B cell (primary cell): ENCODE data around the gene APOC1. TPM values are rescaled to one million over a fixed set of nuclear protein-coding genes. Genes with fewer than 3 reads are reported as not detected.

Source experiments
- ATAC-seq: fragments of 200-7000 bp; cut with Tn5 transposase; one replicate; pipeline ENCODE4 v1.10.0; 2021; ENCODE audit warnings: low read depth, mild to moderate bottlenecking, moderate number of reproducible peaks, moderate library complexity
- CTCF ChIA-PET: fragments of 350-600 bp; sonication (Branson Sonifier 250); formaldehyde crosslinking; loops from one replicate; lab custom pipeline; 2021; ENCODE audit warnings: antibody characterized with exemption, inconsistent platforms; lab: Charles Lee
- POLR2A ChIA-PET: fragments of 350-600 bp; sonication (Branson Sonifier 250); formaldehyde crosslinking; loops from one replicate; lab custom pipeline; 2021; ENCODE audit warnings: antibody characterized with exemption; lab: Charles Lee
- DNase-seq: peaks from one replicate; pipeline ENCODE4 v3.0.0; 2013
- H2AFZ ChIP-seq: 2 replicates; pipeline ENCODE4 v1.6.1; 2012; ENCODE audit warnings: mild to moderate bottlenecking, low read depth, low read length; ENCODE audit not compliant: insufficient read depth, poor library complexity, severe bottlenecking
- H3K27ac ChIP-seq, 2 donors: 1 replicate in 1 of 2; 2 replicates in 1 of 2; pipeline ENCODE4 v1.5.1; 2012 to 2013; ENCODE audit warnings: low read length in 2 of 2, mild to moderate bottlenecking in 2 of 2, moderate library complexity in 1 of 2
- H3K27me3 ChIP-seq, 4 experiments: fragments of 200-600 bp in 1 of 4; sonication (generic) in 1 of 4; replicated peaks in 1 of 4; 1 replicate in 2 of 4; 2 replicates in 2 of 4; pipeline versions ENCODE4 v1.6.1 to v1.7.0; 2013 to 2016; ENCODE audit warnings: low read length in 3 of 4, mild to moderate bottlenecking in 2 of 4, mixed read lengths in 1 of 4, moderate library complexity in 1 of 4; ENCODE audit not compliant: insufficient read depth in 4 of 4, control insufficient read depth in 3 of 4; ENCODE audit errors: control extremely low read depth in 1 of 4
- H3K36me3 ChIP-seq, 2 experiments: replicated peaks in 1 of 2; 1 replicate in 1 of 2; 2 replicates in 1 of 2; pipeline versions ENCODE4 v1.6.1 to v1.7.1; 2013; ENCODE audit warnings: low read length in 1 of 2; ENCODE audit not compliant: insufficient read depth in 2 of 2, control insufficient read depth in 1 of 2; ENCODE audit errors: control extremely low read depth in 1 of 2, extremely low read depth in 1 of 2
- H3K4me1 ChIP-seq, 2 donors: fragments of 200-600 bp in 1 of 2; sonication (generic) in 1 of 2; 1 replicate in 1 of 2; 2 replicates in 1 of 2; pipeline versions ENCODE4 v1.5.1 to v1.6.1; 2013 to 2017; ENCODE audit warnings: low read length in 2 of 2; ENCODE audit not compliant: control insufficient read depth in 2 of 2, insufficient read depth in 2 of 2
- H3K4me2 ChIP-seq: replicated peaks from 2 replicates; pipeline ENCODE3; 2012; ENCODE audit warnings: mild to moderate bottlenecking, low read depth, low read length; ENCODE audit not compliant: poor library complexity, severe bottlenecking
- H3K4me3 ChIP-seq, 5 experiments: fragments of 200-600 bp in 1 of 5; sonication (generic) in 1 of 5; 1 replicate in 3 of 5; 2 replicates in 2 of 5; pipeline versions ENCODE4 v1.5.1 to v1.7.0; 2011 to 2016; ENCODE audit warnings: low read length in 4 of 5, mild to moderate bottlenecking in 4 of 5, low read depth in 2 of 5, control low read depth in 1 of 5, moderate library complexity in 1 of 5; ENCODE audit not compliant: insufficient read depth in 1 of 5; ENCODE audit errors: control extremely low read depth in 1 of 5, extremely low read depth in 1 of 5
- H3K79me2 ChIP-seq: fragments of 200-600 bp; sonication (generic); one replicate; pipeline ENCODE4 v1.6.0; 2016; ENCODE audit warnings: low read length; ENCODE audit not compliant: control insufficient read depth, insufficient read depth
- H3K9ac ChIP-seq: fragments of 200-600 bp; sonication (generic); 2 replicates; pipeline ENCODE4 v1.6.1; 2017; ENCODE audit warnings: mild to moderate bottlenecking, low read length, moderate library complexity
- H3K9me3 ChIP-seq, 3 donors: one replicate each; pipeline versions ENCODE4 v1.6.1 to v1.7.1; 2013; ENCODE audit warnings: low read length in 2 of 3; ENCODE audit not compliant: control insufficient read depth in 2 of 3, insufficient read depth in 1 of 3; ENCODE audit errors: control extremely low read depth in 1 of 3
- H4K20me1 ChIP-seq: 2 replicates; pipeline ENCODE4 v1.6.0; 2012; ENCODE audit warnings: mild to moderate bottlenecking, low read length; ENCODE audit not compliant: insufficient read depth, control insufficient read depth, poor library complexity, severe bottlenecking
- H3K27ac Mint-ChIP-seq: one replicate; pipeline ENCODE4 v1.8.0; 2021; ENCODE audit warnings: mixed read lengths
- H3K27me3 Mint-ChIP-seq: one replicate; pipeline ENCODE4 v1.8.0; 2021; ENCODE audit warnings: mixed read lengths
- H3K4me1 Mint-ChIP-seq: one replicate; pipeline ENCODE4 v1.8.0; 2021; ENCODE audit warnings: mixed read lengths
- H3K4me3 Mint-ChIP-seq: one replicate; pipeline ENCODE4 v1.8.0; 2021; ENCODE audit warnings: mixed read lengths
- H3K9me3 Mint-ChIP-seq: one replicate; pipeline ENCODE4 v1.8.0; 2022; ENCODE audit warnings: mixed read lengths; ENCODE audit not compliant: insufficient read depth
- EZH2 ChIP-seq: IDR thresholded peaks from 2 replicates; pipeline ENCODE4 v1.6.1; 2012; ENCODE audit warnings: borderline replicate concordance, low read depth, mild to moderate bottlenecking, moderate library complexity, low read length; ENCODE audit not compliant: insufficient read depth, poor library complexity, severe bottlenecking
- WGBS: methylation state at CpG from one replicate; pipeline ENCODE4 v1.1.5; 2013; ENCODE audit warnings: missing lambda C conversion rate; ENCODE audit not compliant: insufficient coverage; 5-methylcytosine and 5-hydroxymethylcytosine counted together
- intact Hi-C: fragments of 100-400 bp; cut with micrococcal nuclease; formaldehyde crosslinking; loops from one replicate; pipeline ENCODE4 v1.10.0; 2022
- polyA plus RNA-seq: library from polyadenylated mRNA; depleted of rRNA; stranded (reverse); fragments of >200 nt; gene quantifications from 2 replicates; pipeline ENCODE4 v1.2.3, GENCODE V29; 2012
- total RNA-seq, 2 donors: library from RNA; stranded (reverse); fragments of 120-200 nt in 1 of 2; gene quantifications; 1 replicate in 1 of 2; 2 replicates in 1 of 2; pipeline versions ENCODE4 v1.2.3 to v1.2.4, GENCODE V29; 2013 to 2022
- TF ChIP-seq, protein P1 (sequence below): fragments of 200-600 bp; IDR thresholded peaks from one replicate; pipeline ENCODE4 v1.8.0; 2022; ENCODE audit warnings: antibody characterized with exemption, mild to moderate bottlenecking

APOC1 gene
- total and polyA plus RNA-seq, 2 donors (not counting 1 experiment from before 2014, with no cell fraction given): not detected

DNA sequence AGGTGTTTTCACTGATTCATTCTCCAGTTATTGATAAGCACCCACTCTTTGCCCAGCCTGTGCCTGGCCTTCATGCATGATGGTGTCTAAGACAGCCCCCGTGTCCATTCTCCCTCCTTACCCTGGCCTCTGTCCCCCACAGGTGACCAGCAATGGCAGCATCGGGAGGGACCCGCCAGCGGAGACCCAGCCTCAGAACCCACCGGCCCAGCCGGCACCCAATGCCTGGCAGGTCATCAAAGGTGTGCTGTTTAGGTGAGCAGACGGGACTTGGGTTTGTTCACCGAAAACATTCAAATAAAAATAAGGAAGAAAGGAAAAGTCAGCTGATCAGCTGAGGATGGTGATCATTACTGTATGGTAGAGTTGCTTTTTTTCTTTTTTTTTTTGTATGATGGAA lies 47.4 kb downstream of the APOC1 start:
- Histone ChIP-seq H4K20me1 (peaks cover 39% of the 10 kb centered on the region), H3K27me3 (no peaks in the 10 kb centered on the region), H3K4me2 (peak overlapping the region; percentile 71), H3K4me3 (peak overlapping the region in 3 of 5 experiments; percentile 2 to 15 (median 6)), H2AFZ (peak overlapping the region; percentile 43), H3K27ac (peak overlapping the region; percentile 67 to 86), H3K9me3 (no peaks in the 10 kb centered on the region), H3K36me3 (peaks cover 5 to 22% of the 10 kb centered on the region in 2 experiments), H3K79me2 (peaks cover 91% of the 10 kb centered on the region), H3K9ac (peak overlapping the region; percentile 22), H3K4me1 (peaks cover 51 to 54% of the 10 kb centered on the region in 2 donors)
- no peaks in the 10 kb centered on the region for H3K27me3 Mint-ChIP-seq
- POLR2A ChIA-PET: no interaction called here
- CTCF ChIA-PET: interaction anchor here (0.5 to 2.9 kb wide), 4 partner anchors 10 to 1658 kb away, joined by 3 to 9 read pairs (median 4); no protein-coding TSS in a partner anchor
- peak overlapping the region; percentile 98 for H3K27ac Mint-ChIP-seq
- no peaks in the 10 kb centered on the region for H3K9me3 Mint-ChIP-seq
- WGBS: 98% methylated on average over 6 of the region's 8 CpGs
- intact Hi-C loops: no loop called here
- no peak for ATAC-seq
- peaks cover 53% of the 10 kb centered on the region for H3K4me1 Mint-ChIP-seq
- no peak for TF ChIP-seq EZH2
- TF ChIP-seq, protein P1, sequence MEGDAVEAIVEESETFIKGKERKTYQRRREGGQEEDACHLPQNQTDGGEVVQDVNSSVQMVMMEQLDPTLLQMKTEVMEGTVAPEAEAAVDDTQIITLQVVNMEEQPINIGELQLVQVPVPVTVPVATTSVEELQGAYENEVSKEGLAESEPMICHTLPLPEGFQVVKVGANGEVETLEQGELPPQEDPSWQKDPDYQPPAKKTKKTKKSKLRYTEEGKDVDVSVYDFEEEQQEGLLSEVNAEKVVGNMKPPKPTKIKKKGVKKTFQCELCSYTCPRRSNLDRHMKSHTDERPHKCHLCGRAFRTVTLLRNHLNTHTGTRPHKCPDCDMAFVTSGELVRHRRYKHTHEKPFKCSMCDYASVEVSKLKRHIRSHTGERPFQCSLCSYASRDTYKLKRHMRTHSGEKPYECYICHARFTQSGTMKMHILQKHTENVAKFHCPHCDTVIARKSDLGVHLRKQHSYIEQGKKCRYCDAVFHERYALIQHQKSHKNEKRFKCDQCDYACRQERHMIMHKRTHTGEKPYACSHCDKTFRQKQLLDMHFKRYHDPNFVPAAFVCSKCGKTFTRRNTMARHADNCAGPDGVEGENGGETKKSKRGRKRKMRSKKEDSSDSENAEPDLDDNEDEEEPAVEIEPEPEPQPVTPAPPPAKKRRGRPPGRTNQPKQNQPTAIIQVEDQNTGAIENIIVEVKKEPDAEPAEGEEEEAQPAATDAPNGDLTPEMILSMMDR: no peak
- DNase-seq: no peak
- peak overlapping the region; percentile 77 for H3K4me3 Mint-ChIP-seq

DNA sequence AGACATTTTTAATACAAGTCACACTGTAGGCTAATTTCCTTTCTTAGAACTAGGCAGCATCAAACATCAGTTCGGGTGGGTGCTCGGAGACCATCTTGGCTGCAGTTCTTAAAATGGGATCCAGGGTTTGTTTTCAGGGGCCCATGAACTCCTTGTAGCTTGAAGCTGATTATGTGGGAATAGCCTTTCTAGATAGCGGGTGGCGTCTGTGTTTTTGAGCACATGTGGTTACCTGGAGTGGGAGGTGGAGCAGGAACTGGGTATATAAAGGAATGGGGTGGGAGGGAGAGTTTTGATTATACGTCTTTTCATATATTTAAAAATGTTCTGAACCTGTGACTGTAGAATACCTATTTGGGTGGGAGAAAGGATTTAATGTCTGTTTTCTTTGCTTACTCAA lies 53.7 kb downstream of the APOC1 start:
- no peaks in the 10 kb centered on the region for H3K9me3 Mint-ChIP-seq
- H3K27me3 ChIP-seq: no peaks in the 10 kb centered on the region
- no peak overlapping the region for H3K4me2 ChIP-seq
- DNase-seq (no peak), ATAC-seq (no peak)
- intact Hi-C loops: no loop called here
- no peak overlapping the region for H3K9ac ChIP-seq
- no peaks in the 10 kb centered on the region for H3K4me1 Mint-ChIP-seq
- no peaks in the 10 kb centered on the region for H3K9me3 ChIP-seq
- no peak for TF ChIP-seq EZH2
- TF ChIP-seq, protein P1: no peak
- H3K79me2 ChIP-seq: peaks cover 59% of the 10 kb centered on the region
- no peak overlapping the region for H2AFZ ChIP-seq
- no peak overlapping the region for H3K27ac Mint-ChIP-seq
- H3K4me3 Mint-ChIP-seq: no peak overlapping the region
- POLR2A ChIA-PET: no interaction called here
- no peak overlapping the region for H3K4me3 ChIP-seq
- H3K36me3 ChIP-seq: peaks cover 6 to 44% of the 10 kb centered on the region in 2 experiments
- peaks cover under 1 to 4% of the 10 kb centered on the region in 2 donors for H3K4me1 ChIP-seq
- no peak overlapping the region for H3K27ac ChIP-seq
- peaks cover 30% of the 10 kb centered on the region for H4K20me1 ChIP-seq
- CTCF ChIA-PET: interaction anchor here (1.5 kb wide), 1 partner anchor 16 kb away, joined by 5 read pairs; no protein-coding TSS in a partner anchor
- 91% methylated on average over 2 of the region's 5 CpGs for WGBS
- no peaks in the 10 kb centered on the region for H3K27me3 Mint-ChIP-seq
